Endothelial cell of umbilical vein (primary cell): Measurements from ENCODE around the gene NEURL1B. TPM values are rescaled to one million over a fixed set of nuclear protein-coding genes. Genes with fewer than 3 reads are reported as not detected.

ENCODE experiments used
- BruUV-seq: library from RNA; stranded (reverse); fragments of 400-500 nt; replicated peaks from 2 replicates; lab custom pipeline; 2021; lab: Mats Ljungman, UMichigan
- CTCF ChIA-PET: fragments of 300-600, 350-600 bp; sonication (Branson Sonifier 250); formaldehyde crosslinking; loops from one replicate; lab custom pipeline; 2021; ENCODE audit warnings: antibody characterized with exemption, inconsistent platforms; lab: Charles Lee
- POLR2A ChIA-PET: fragments of 300-600, 350-600 bp; sonication (Branson Sonifier 250); formaldehyde crosslinking; loops from one replicate; lab custom pipeline; 2021; ENCODE audit warnings: antibody characterized with exemption, inconsistent platforms; lab: Charles Lee
- DNase-seq: peaks from one replicate; pipeline ENCODE4 v3.0.0-alpha.2; 2011; ENCODE audit warnings: low read depth, low spot score
- FAIRE-seq: peaks from 2 replicates; lab custom pipeline; 2011; peaks lifted over from hg19 to GRCh38; lab: Jason Lieb, UNC
- H2AFZ ChIP-seq: 2 replicates; pipeline ENCODE4 v1.6.0; 2012; ENCODE audit warnings: low read depth, low read length, control low read depth, inconsistent platforms
- H3K27ac ChIP-seq: 2 replicates; pipeline ENCODE4 v1.5.1; 2011; ENCODE audit warnings: low read depth, mild to moderate bottlenecking, control low read depth, low read length, moderate library complexity; ENCODE audit not compliant: insufficient read depth
- H3K27me3 ChIP-seq, 2 experiments: 2 replicates each; pipeline versions ENCODE4 v1.6.0 to v1.6.1; 2011; ENCODE audit warnings: low read length in 2 of 2, mixed read lengths in 1 of 2; ENCODE audit not compliant: control insufficient read depth in 2 of 2, insufficient read depth in 2 of 2
- H3K36me3 ChIP-seq, 2 experiments: 2 replicates in 1 of 2; 3 replicates in 1 of 2; pipeline ENCODE4 v1.5.1; 2011; ENCODE audit warnings: low read length in 2 of 2, mild to moderate bottlenecking in 1 of 2, moderate library complexity in 1 of 2; ENCODE audit not compliant: control insufficient read depth in 2 of 2, insufficient read depth in 2 of 2; ENCODE audit errors: extremely low read depth in 1 of 2
- H3K4me1 ChIP-seq: 3 replicates; pipeline ENCODE4 v1.5.1; 2011; ENCODE audit warnings: mild to moderate bottlenecking, low read length; ENCODE audit not compliant: control insufficient read depth, insufficient read depth; ENCODE audit errors: extremely low read depth
- H3K4me2 ChIP-seq: 2 replicates; pipeline ENCODE4 v1.6.1; 2011; ENCODE audit warnings: low read length, control low read depth, mixed read lengths; ENCODE audit not compliant: insufficient read depth
- H3K4me3 ChIP-seq, 3 experiments: fragments of 200-600 bp in 1 of 3; sonication (generic), shearing (Covaris generic) in 1 of 3; replicated peaks in 1 of 3; 2 replicates each; pipeline ENCODE4 v1.5.1; 2011 to 2016; ENCODE audit warnings: control low read depth in 3 of 3, low read length in 3 of 3, mild to moderate bottlenecking in 2 of 3, inconsistent platforms in 1 of 3, low read depth in 1 of 3, moderate library complexity in 1 of 3; ENCODE audit not compliant: insufficient read depth in 1 of 3
- H3K79me2 ChIP-seq: 2 replicates; pipeline ENCODE4 v1.6.0; 2012; ENCODE audit warnings: low read length, inconsistent platforms; ENCODE audit not compliant: control insufficient read depth, insufficient read depth
- H3K9ac ChIP-seq: replicated peaks from 2 replicates; pipeline ENCODE3; 2011; ENCODE audit warnings: low read length, control low read depth; ENCODE audit not compliant: insufficient read depth; ENCODE audit errors: extremely low read depth
- H3K9me1 ChIP-seq: replicated peaks from 3 replicates; pipeline ENCODE4 v1.6.0; 2011; ENCODE audit warnings: mild to moderate bottlenecking, low read length; ENCODE audit not compliant: control insufficient read depth, insufficient read depth; ENCODE audit errors: extremely low read depth
- H3K9me3 ChIP-seq: replicated peaks from 2 replicates; pipeline ENCODE4 v1.5.1; 2012; ENCODE audit warnings: low read length, inconsistent platforms; ENCODE audit not compliant: control insufficient read depth, insufficient read depth
- H4K20me1 ChIP-seq: replicated peaks from 2 replicates; pipeline ENCODE3; 2011; ENCODE audit warnings: mild to moderate bottlenecking, low read length; ENCODE audit not compliant: control insufficient read depth, insufficient read depth; ENCODE audit errors: extremely low read depth
- CTCF ChIP-seq, 2 donors: IDR thresholded peaks; 1 replicate in 1 of 2; 2 replicates in 1 of 2; pipeline ENCODE4 v1.5.1; 2011; ENCODE audit warnings: low read length in 2 of 2, mild to moderate bottlenecking in 2 of 2, moderate library complexity in 2 of 2, control low read depth in 1 of 2, inconsistent platforms in 1 of 2, low read depth in 1 of 2; ENCODE audit not compliant: insufficient read depth in 1 of 2; ENCODE audit errors: extremely low read depth in 1 of 2
- EZH2 ChIP-seq: IDR thresholded peaks from 2 replicates; pipeline ENCODE4 v1.6.1; 2012; ENCODE audit warnings: borderline replicate concordance, low read depth, mild to moderate bottlenecking, moderate library complexity, low read length, inconsistent platforms; ENCODE audit not compliant: severe bottlenecking
- FOS ChIP-seq: IDR thresholded peaks from 2 replicates; pipeline ENCODE4 v1.6.1; 2011; ENCODE audit warnings: mild to moderate bottlenecking, low read length, moderate library complexity, borderline replicate concordance; ENCODE audit not compliant: insufficient read depth
- GATA2 ChIP-seq: IDR thresholded peaks from 2 replicates; pipeline ENCODE4 v1.7.0; 2011; ENCODE audit warnings: low read depth, mild to moderate bottlenecking, moderate library complexity, mixed read lengths, low read length; ENCODE audit not compliant: insufficient read length, insufficient read depth
- JUN ChIP-seq: IDR thresholded peaks from 2 replicates; pipeline ENCODE4 v1.6.1; 2011; ENCODE audit warnings: borderline replicate concordance, low read depth; ENCODE audit not compliant: insufficient read length, insufficient read depth
- MAX ChIP-seq: IDR thresholded peaks from 2 replicates; pipeline ENCODE4 v1.6.1; 2011; ENCODE audit not compliant: insufficient read depth, insufficient read length
- MYC ChIP-seq: IDR thresholded peaks from one replicate; pipeline ENCODE4 v1.6.1; 2011; ENCODE audit warnings: mild to moderate bottlenecking, low read depth, low read length
- POLR2A ChIP-seq: IDR thresholded peaks from 2 replicates; pipeline ENCODE4 v1.6.1; 2012; ENCODE audit warnings: low read depth, mild to moderate bottlenecking, control low read depth, low read length
- POLR2AphosphoS5 ChIP-seq: IDR thresholded peaks from 2 replicates; pipeline ENCODE4 v1.6.1; 2012; ENCODE audit warnings: low read depth, mild to moderate bottlenecking, control low read depth, low read length, moderate library complexity; ENCODE audit not compliant: insufficient read depth
- dilution Hi-C: fragments of 300-500 bp; cut with MboI; formaldehyde crosslinking; loops from one replicate; pipeline ENCODE4 v1.15.0; 2019; ENCODE audit warnings: low sequenced_read_pairs; ENCODE audit not compliant: extremely low pct_ligation_motif_present
- intact Hi-C: fragments of 100-400 bp; cut with micrococcal nuclease; formaldehyde crosslinking; loops from one replicate; pipeline ENCODE4 v1.10.0; 2022
- polyA plus RNA-seq, 4 experiments: library from polyadenylated mRNA; depleted of rRNA in 3 of 4; stranded (reverse) in 3 of 4; unstranded in 1 of 4; fragments of >200 nt; gene quantifications; 2 replicates each; pipeline versions ENCODE4 v1.2.1 to v1.2.3, GENCODE V29; 2011 to 2012; ENCODE audit warnings: missing spikeins in 1 of 4
- total RNA-seq: library from RNA; stranded (reverse); gene quantifications from 2 replicates; pipeline ENCODE4 v1.2.3, GENCODE V29; 2021

Gene NEURL1B
- total and polyA plus RNA-seq, 2 donors (not counting 3 experiments of a cell fraction or from before 2014, with no cell fraction given), result 0.44 to 1.6 TPM

GRCh38 chr5:172695232-172696054 lies 54.4 kb downstream of the NEURL1B start:
- DNase-seq, result no peak
- intact Hi-C loops, result no loop called here

More at GRCh38 chr5:172695232-172696054, 54.4 kb downstream of the NEURL1B start:
- H3K4me2 ChIP-seq, result no peak overlapping the region
- TF ChIP-seq JUN (no peak), FOS (no peak), MYC (no peak), POLR2A (no peak), POLR2AphosphoS5 (no peak), EZH2 (no peak), GATA2 (no peak), CTCF (IDR thresholded peaks at IDR 0.05; ENCODE audit: extremely low read depth in 1 of 2, insufficient read depth in 1 of 2, low read depth in 1 of 2, low read length in 2 of 2) (no peak), MAX (no peak)
- H2AFZ ChIP-seq, result no peak overlapping the region
- no TSS peak for BruUV-seq
- no peak overlapping the region for H3K4me3 ChIP-seq
- dilution Hi-C loops, result no loop called here
- H3K36me3 ChIP-seq, result no peaks in the 10 kb centered on the region
- H3K4me1 ChIP-seq, result peaks cover 5% of the 10 kb centered on the region
- H3K27ac ChIP-seq, result no peak overlapping the region
- ChIA-PET POLR2A (no interaction called here), CTCF (interaction anchor here (1.3 to 3.7 kb wide), 4 partner anchors 19 to 235 kb away, joined by 3 to 41 read pairs (median 6); no protein-coding TSS in a partner anchor)
- no peaks in the 10 kb centered on the region for H3K79me2 ChIP-seq
- H3K9ac ChIP-seq, result no peak overlapping the region
- no peaks in the 10 kb centered on the region for H3K9me3 ChIP-seq
- peaks cover 0 to 3% of the 10 kb centered on the region in 2 experiments for H3K27me3 ChIP-seq
- FAIRE-seq, result no peak
- H3K9me1 ChIP-seq, result no peaks in the 10 kb centered on the region
- H4K20me1 ChIP-seq, result no peaks in the 10 kb centered on the region
